H9 (cell line): ENCODE data around the gene ADGRG1. TPM values are rescaled to one million over a fixed set of nuclear protein-coding genes. Genes with fewer than 3 reads are reported as not detected.

Experiments
- DNase-seq: peaks from one replicate; pipeline ENCODE4 v3.0.0-alpha.2; 2017
- H2AFZ ChIP-seq: one replicate; pipeline ENCODE4 v1.6.1; 2013; ENCODE audit warnings: mild to moderate bottlenecking, low read length, control low read depth, moderate library complexity
- H2AK5ac ChIP-seq: 2 replicates; pipeline ENCODE4 v1.6.1; 2013; ENCODE audit warnings: low read length, control low read depth, mixed read lengths; ENCODE audit not compliant: insufficient read length
- H2BK120ac ChIP-seq: one replicate; pipeline ENCODE4 v1.6.1; 2013; ENCODE audit warnings: low read depth, mild to moderate bottlenecking, low read length, control low read depth, inconsistent platforms; ENCODE audit not compliant: poor library complexity, severe bottlenecking
- H2BK12ac ChIP-seq: 2 replicates; pipeline ENCODE4 v1.6.1; 2013; ENCODE audit warnings: low read length, control low read depth, mixed read lengths, low read depth; ENCODE audit not compliant: insufficient read length
- H2BK15ac ChIP-seq: 2 replicates; pipeline ENCODE4 v1.6.1; 2013; ENCODE audit warnings: low read depth, low read length, control low read depth
- H2BK20ac ChIP-seq: one replicate; pipeline ENCODE4 v1.6.1; 2013; ENCODE audit warnings: low read depth, mild to moderate bottlenecking, low read length, control low read depth, inconsistent platforms; ENCODE audit not compliant: poor library complexity, severe bottlenecking
- H2BK5ac ChIP-seq: 2 replicates; pipeline ENCODE4 v1.6.1; 2013; ENCODE audit warnings: low read length, control low read depth, mixed read lengths; ENCODE audit not compliant: insufficient read length
- H3K14ac ChIP-seq: 2 replicates; pipeline ENCODE4 v1.6.1; 2013; ENCODE audit warnings: low read length, control low read depth; ENCODE audit not compliant: insufficient read depth
- H3K18ac ChIP-seq: 2 replicates; pipeline ENCODE4 v1.6.1; 2013; ENCODE audit warnings: low read depth, mild to moderate bottlenecking, mixed read lengths, low read length, control low read depth; ENCODE audit not compliant: insufficient read length
- H3K23ac ChIP-seq: 2 replicates; pipeline ENCODE4 v1.6.1; 2013; ENCODE audit warnings: low read length, control low read depth, mixed read lengths, low read depth; ENCODE audit not compliant: insufficient read length
- H3K23me2 ChIP-seq: 2 replicates; pipeline ENCODE4 v1.6.1; 2013; ENCODE audit warnings: low read depth, mild to moderate bottlenecking, mixed read lengths, low read length, control low read depth; ENCODE audit not compliant: insufficient read length, poor library complexity, severe bottlenecking
- H3K27ac ChIP-seq: 2 replicates; pipeline ENCODE4 v1.5.1; 2013; ENCODE audit warnings: low read length, control low read depth, mixed read lengths, low read depth; ENCODE audit not compliant: insufficient read length
- H3K27me3 ChIP-seq: 2 replicates; pipeline ENCODE4 v1.6.1; 2013; ENCODE audit warnings: low read length, control low read depth, inconsistent platforms; ENCODE audit not compliant: insufficient read depth
- H3K4ac ChIP-seq: 2 replicates; pipeline ENCODE4 v1.6.1; 2013; ENCODE audit warnings: low read depth, mild to moderate bottlenecking, control low read depth, inconsistent platforms, low read length, moderate library complexity
- H3K4me1 ChIP-seq: 2 replicates; pipeline ENCODE4 v1.6.1; 2013; ENCODE audit warnings: low read length, control low read depth, inconsistent platforms; ENCODE audit not compliant: insufficient read depth
- H3K4me2 ChIP-seq: 2 replicates; pipeline ENCODE4 v1.6.1; 2013; ENCODE audit warnings: low read length, control low read depth, mixed read lengths; ENCODE audit not compliant: insufficient read length, insufficient read depth
- H3K56ac ChIP-seq: 2 replicates; pipeline ENCODE4 v1.6.1; 2013; ENCODE audit warnings: low read depth, mild to moderate bottlenecking, mixed read lengths, low read length, control low read depth; ENCODE audit not compliant: insufficient read length
- H3K79me1 ChIP-seq: 2 replicates; pipeline ENCODE4 v1.6.1; 2013; ENCODE audit warnings: low read depth, mild to moderate bottlenecking, moderate library complexity, low read length, control low read depth, inconsistent platforms; ENCODE audit not compliant: insufficient read depth, poor library complexity, severe bottlenecking
- H3K79me2 ChIP-seq: 2 replicates; pipeline ENCODE4 v1.6.1; 2013; ENCODE audit warnings: low read length, control low read depth, inconsistent platforms; ENCODE audit not compliant: insufficient read depth
- H3K9ac ChIP-seq: 2 replicates; pipeline ENCODE4 v1.6.1; 2013; ENCODE audit warnings: low read length, control low read depth, mixed read lengths; ENCODE audit not compliant: insufficient read length; ENCODE audit errors: extremely low read depth
- H3K9me3 ChIP-seq: one replicate; pipeline ENCODE4 v1.6.1; 2013; ENCODE audit warnings: low read depth, low read length, inconsistent platforms; ENCODE audit not compliant: control insufficient read depth
- H3T11ph ChIP-seq: one replicate; pipeline ENCODE4 v1.6.1; 2013; ENCODE audit warnings: mild to moderate bottlenecking, low read length, control low read depth, inconsistent platforms
- H4K20me1 ChIP-seq: one replicate; pipeline ENCODE4 v1.6.1; 2013; ENCODE audit not compliant: control insufficient read depth, insufficient read length, insufficient read depth
- H4K5ac ChIP-seq: 2 replicates; pipeline ENCODE4 v1.6.1; 2013; ENCODE audit warnings: low read depth, mild to moderate bottlenecking, mixed read lengths, low read length, control low read depth; ENCODE audit not compliant: insufficient read length
- H4K8ac ChIP-seq: replicated peaks from 2 replicates; pipeline ENCODE4 v1.6.1; 2013; ENCODE audit warnings: low read length, control low read depth, mixed read lengths, low read depth; ENCODE audit not compliant: insufficient read length
- H4K91ac ChIP-seq: 2 replicates; pipeline ENCODE4 v1.6.1; 2013; ENCODE audit warnings: low read depth, mild to moderate bottlenecking, moderate library complexity, mixed read lengths, low read length, control low read depth; ENCODE audit not compliant: insufficient read length
- H3K27ac Mint-ChIP-seq, 3 experiments: 2 replicates in 2 of 3; 3 replicates in 1 of 3; pipeline ENCODE4 v1.8.0; 2020 to 2021; ENCODE audit warnings: mixed read lengths in 3 of 3, mild to moderate bottlenecking in 1 of 3, moderate library complexity in 1 of 3
- H3K27me3 Mint-ChIP-seq: 2 replicates; pipeline ENCODE4 v1.8.0; 2021; ENCODE audit warnings: low read depth, mild to moderate bottlenecking, moderate library complexity, mixed read lengths
- H3K36me3 Mint-ChIP-seq, 3 experiments: 2 replicates in 2 of 3; 3 replicates in 1 of 3; pipeline ENCODE4 v1.8.0; 2020 to 2021; ENCODE audit warnings: low read depth in 3 of 3, mixed read lengths in 3 of 3; ENCODE audit not compliant: insufficient read depth in 1 of 3
- H3K4me1 Mint-ChIP-seq, 2 experiments: 2 replicates each; pipeline ENCODE4 v1.8.0; 2020; ENCODE audit warnings: mixed read lengths in 2 of 2
- H3K4me3 Mint-ChIP-seq, 2 experiments: 2 replicates in 1 of 2; 3 replicates in 1 of 2; pipeline ENCODE4 v1.8.0; 2020 to 2021; ENCODE audit warnings: mild to moderate bottlenecking in 2 of 2, mixed read lengths in 2 of 2, moderate library complexity in 1 of 2
- H3K9me3 Mint-ChIP-seq, 2 experiments: 2 replicates in 1 of 2; 3 replicates in 1 of 2; pipeline ENCODE4 v1.8.0; 2020; ENCODE audit warnings: mild to moderate bottlenecking in 2 of 2, mixed read lengths in 2 of 2, moderate library complexity in 1 of 2
- CTCF ChIP-seq: fragments of 200-600 bp; sonication (generic); conservative IDR thresholded peaks from 3 replicates; pipeline ENCODE4 v1.8.0; 2021; ENCODE audit warnings: antibody characterized with exemption, mild to moderate bottlenecking
- WGBS: extraction: QIAGEN DNeasy Blood & Tissue Kit; methylation state at CpG from one replicate; pipeline ENCODE4 v1.1.7; 2013; ENCODE audit warnings: missing lambda C conversion rate, low lambda C conversion rate, mixed read lengths; ENCODE audit not compliant: insufficient read length; ENCODE audit errors: extremely low coverage; 5-methylcytosine and 5-hydroxymethylcytosine counted together
- total RNA-seq: library from RNA; stranded (reverse); gene quantifications from 2 replicates; pipeline ENCODE4 v1.2.1, GENCODE V29; 2021

Gene ADGRG1
- total RNA-seq, 1 experiment from 2014 or later = 1.1 TPM

GRCh38 chr16:57703416-57704010, 75.1 kb downstream of the ADGRG1 start:
- TF ChIP-seq CTCF = no peak

More at GRCh38 chr16:57703416-57704010, 75.1 kb downstream of the ADGRG1 start:
- peaks cover 0 to 16% of the 10 kb centered on the region in 2 experiments; a peak in 2 of 5 replicates for H3K9me3 Mint-ChIP-seq
- H3K4me1 Mint-ChIP-seq = peaks cover 6 to 13% of the 10 kb centered on the region in 2 experiments
- Histone ChIP-seq H3K4ac (no peak overlapping the region), H3K14ac (no peak overlapping the region), H3K9ac (no peak overlapping the region), H3K4me1 (no peaks in the 10 kb centered on the region), H3K23me2 (no peaks in the 10 kb centered on the region), H3K18ac (no peak overlapping the region), H2BK120ac (no peak overlapping the region), H3K27me3 (no peaks in the 10 kb centered on the region), H3T11ph (no peak overlapping the region), H4K91ac (no peak overlapping the region), H2BK12ac (no peak overlapping the region), H3K23ac (no peak overlapping the region), H2BK20ac (no peak overlapping the region), H3K9me3 (no peaks in the 10 kb centered on the region), H2BK15ac (no peak overlapping the region), H3K56ac (no peak overlapping the region), H4K5ac (no peak overlapping the region), H2AK5ac (no peak overlapping the region), H2AFZ (no peak overlapping the region), H4K8ac (no peak overlapping the region), H3K79me1 (no peaks in the 10 kb centered on the region), H4K20me1 (no peaks in the 10 kb centered on the region), H3K27ac (no peak overlapping the region), H3K79me2 (no peaks in the 10 kb centered on the region), H3K4me2 (no peak overlapping the region), H2BK5ac (no peak overlapping the region)
- no peaks in the 10 kb centered on the region; a peak in 1 of 7 replicates for H3K36me3 Mint-ChIP-seq
- H3K27ac Mint-ChIP-seq = no peak overlapping the region
- no peak overlapping the region for H3K4me3 Mint-ChIP-seq
- no CpG with 5 or more reads among the region's 11 CpGs for WGBS
- no peak for DNase-seq
- peaks cover 22% of the 10 kb centered on the region for H3K27me3 Mint-ChIP-seq
